Body of pancreas (tissue), 4 donors: ENCODE results near the gene CHTOP.

Experiments
- POLR2A ChIP-seq, 3 donors: fragments of 450-650 bp; IDR thresholded peaks; one replicate each; pipeline ENCODE4 v1.6.1; 2016; ENCODE audit warnings: antibody characterized with exemption in 3 of 3, mild to moderate bottlenecking in 2 of 3
- TF ChIP-seq, protein P1 (sequence below), 7 experiments: fragments of 450-650 bp in 4 of 7; fragments of 200-600 bp in 3 of 7; sonication (generic) in 3 of 7; IDR thresholded peaks; one replicate each; pipeline ENCODE4 v1.5.1; 2016 to 2019; ENCODE audit warnings: antibody characterized with exemption in 7 of 7

GRCh38 chr1:153638261-153638660 is 4.4 kb downstream of the CHTOP start:
- TF ChIP-seq, protein P1, sequence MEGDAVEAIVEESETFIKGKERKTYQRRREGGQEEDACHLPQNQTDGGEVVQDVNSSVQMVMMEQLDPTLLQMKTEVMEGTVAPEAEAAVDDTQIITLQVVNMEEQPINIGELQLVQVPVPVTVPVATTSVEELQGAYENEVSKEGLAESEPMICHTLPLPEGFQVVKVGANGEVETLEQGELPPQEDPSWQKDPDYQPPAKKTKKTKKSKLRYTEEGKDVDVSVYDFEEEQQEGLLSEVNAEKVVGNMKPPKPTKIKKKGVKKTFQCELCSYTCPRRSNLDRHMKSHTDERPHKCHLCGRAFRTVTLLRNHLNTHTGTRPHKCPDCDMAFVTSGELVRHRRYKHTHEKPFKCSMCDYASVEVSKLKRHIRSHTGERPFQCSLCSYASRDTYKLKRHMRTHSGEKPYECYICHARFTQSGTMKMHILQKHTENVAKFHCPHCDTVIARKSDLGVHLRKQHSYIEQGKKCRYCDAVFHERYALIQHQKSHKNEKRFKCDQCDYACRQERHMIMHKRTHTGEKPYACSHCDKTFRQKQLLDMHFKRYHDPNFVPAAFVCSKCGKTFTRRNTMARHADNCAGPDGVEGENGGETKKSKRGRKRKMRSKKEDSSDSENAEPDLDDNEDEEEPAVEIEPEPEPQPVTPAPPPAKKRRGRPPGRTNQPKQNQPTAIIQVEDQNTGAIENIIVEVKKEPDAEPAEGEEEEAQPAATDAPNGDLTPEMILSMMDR (IDR thresholded peaks at IDR 0.05), result no peak
- no peak for TF ChIP-seq POLR2A (IDR thresholded peaks at IDR 0.05)
